IMR-90 (cell line): Measurements from ENCODE around the gene ZNF677. TPM values are rescaled to one million over a fixed set of nuclear protein-coding genes. Genes with fewer than 3 reads are reported as not detected.

Experiments used
- ATAC-seq: fragments of 200-7000 bp; cut with Tn5 transposase; 2 replicates; pipeline ENCODE4 v1.9.1; 2020; ENCODE audit warnings: low read depth, mild to moderate bottlenecking, moderate library complexity
- BruUV-seq: library from RNA; stranded (reverse); fragments of 400-500 nt; replicated peaks from 2 replicates; lab custom pipeline; 2021; lab: Mats Ljungman, UMichigan
- CTCF ChIA-PET: fragments of 300-600 bp; formaldehyde crosslinking; extraction: SDS; loops from one replicate; lab custom pipeline; 2021; ENCODE audit warnings: antibody characterized with exemption; lab: Yijun Ruan, JAX
- POLR2A ChIA-PET: fragments of 300-600 bp; sonication (Branson Sonifier 250); formaldehyde crosslinking; loops from one replicate; lab custom pipeline; 2022; ENCODE audit warnings: antibody characterized with exemption; ENCODE audit not compliant: unreplicated experiment; lab: Charles Lee
- DNase-seq: peaks from one replicate; pipeline ENCODE4 v3.0.0; 2013
- H2AFZ ChIP-seq: replicated peaks from 2 replicates; pipeline ENCODE3; 2013; ENCODE audit warnings: low read length, mild to moderate bottlenecking; ENCODE audit not compliant: poor library complexity
- H2AK5ac ChIP-seq: 2 replicates; pipeline ENCODE4 v1.6.1; 2013; ENCODE audit warnings: low read depth, low read length, inconsistent platforms
- H2AK9ac ChIP-seq: replicated peaks from 2 replicates; pipeline ENCODE3; 2013; ENCODE audit warnings: mild to moderate bottlenecking, low read depth, low read length, moderate library complexity; ENCODE audit not compliant: poor library complexity
- H2BK120ac ChIP-seq: 2 replicates; pipeline ENCODE4 v1.6.1; 2013; ENCODE audit warnings: low read depth, low read length, inconsistent platforms
- H2BK15ac ChIP-seq: 3 replicates; pipeline ENCODE4 v1.6.1; 2013; ENCODE audit warnings: low read depth, low read length, inconsistent platforms
- H2BK20ac ChIP-seq: 2 replicates; pipeline ENCODE4 v1.6.1; 2013; ENCODE audit warnings: low read depth, mild to moderate bottlenecking, inconsistent platforms, low read length, moderate library complexity
- H2BK5ac ChIP-seq: 2 replicates; pipeline ENCODE4 v1.6.1; 2013; ENCODE audit warnings: mild to moderate bottlenecking, low read depth, low read length, inconsistent platforms; ENCODE audit not compliant: poor library complexity, severe bottlenecking
- H3K14ac ChIP-seq: replicated peaks from 2 replicates; pipeline ENCODE4 v1.6.1; 2013; ENCODE audit warnings: low read depth, low read length, inconsistent platforms
- H3K18ac ChIP-seq: 2 replicates; pipeline ENCODE4 v1.6.1; 2013; ENCODE audit warnings: low read depth, low read length, control low read depth
- H3K23ac ChIP-seq: 2 replicates; pipeline ENCODE4 v1.6.1; 2013; ENCODE audit warnings: low read depth, low read length, inconsistent platforms
- H3K27ac ChIP-seq: 2 replicates; pipeline ENCODE4 v1.5.1; 2013; ENCODE audit warnings: mild to moderate bottlenecking, control low read depth, low read length; ENCODE audit not compliant: insufficient read depth
- H3K27me3 ChIP-seq: 2 replicates; pipeline ENCODE4 v1.6.1; 2013; ENCODE audit warnings: low read length; ENCODE audit not compliant: control insufficient read depth, insufficient read depth
- H3K36me3 ChIP-seq: 2 replicates; pipeline ENCODE4 v1.6.1; 2013; ENCODE audit warnings: low read length, mixed read lengths; ENCODE audit not compliant: control insufficient read depth, insufficient read depth
- H3K4ac ChIP-seq: 2 replicates; pipeline ENCODE4 v1.6.1; 2013; ENCODE audit warnings: low read depth, low read length, inconsistent platforms
- H3K4me1 ChIP-seq: 2 replicates; pipeline ENCODE4 v1.6.1; 2013; ENCODE audit warnings: low read length, mixed read lengths; ENCODE audit not compliant: control insufficient read depth, insufficient read depth
- H3K4me2 ChIP-seq: 2 replicates; pipeline ENCODE4 v1.6.1; 2013; ENCODE audit warnings: low read depth, mild to moderate bottlenecking, control low read depth, low read length, moderate library complexity
- H3K4me3 ChIP-seq: 2 replicates; pipeline ENCODE4 v1.5.1; 2013; ENCODE audit warnings: low read depth, mild to moderate bottlenecking, control low read depth, low read length, moderate library complexity; ENCODE audit not compliant: insufficient read depth
- H3K56ac ChIP-seq: 2 replicates; pipeline ENCODE4 v1.6.1; 2013; ENCODE audit warnings: low read length, inconsistent platforms; ENCODE audit not compliant: insufficient read depth; ENCODE audit errors: extremely low read depth
- H3K79me1 ChIP-seq, 2 experiments: 2 replicates each; pipeline ENCODE4 v1.6.1; 2013; ENCODE audit warnings: low read length in 2 of 2, inconsistent platforms in 1 of 2, low read depth in 1 of 2
- H3K9ac ChIP-seq: 2 replicates; pipeline ENCODE4 v1.6.1; 2013; ENCODE audit warnings: low read depth, low read length, control low read depth
- H3K9me1 ChIP-seq: 2 replicates; pipeline ENCODE4 v1.6.1; 2013; ENCODE audit warnings: low read length, inconsistent platforms; ENCODE audit not compliant: insufficient read depth
- H3K9me3 ChIP-seq: 2 replicates; pipeline ENCODE4 v1.6.1; 2013; ENCODE audit warnings: low read length; ENCODE audit not compliant: control insufficient read depth, insufficient read depth
- H4K20me1 ChIP-seq: 2 replicates; pipeline ENCODE4 v1.6.1; 2013; ENCODE audit warnings: low read length, inconsistent platforms; ENCODE audit not compliant: insufficient read depth
- H4K5ac ChIP-seq: 2 replicates; pipeline ENCODE4 v1.6.1; 2013; ENCODE audit warnings: mild to moderate bottlenecking, low read depth, low read length, control low read depth
- H4K8ac ChIP-seq, 2 experiments: 2 replicates each; pipeline ENCODE4 v1.6.1; 2013; ENCODE audit warnings: low read depth in 2 of 2, low read length in 2 of 2, control low read depth in 1 of 2, inconsistent platforms in 1 of 2
- H4K91ac ChIP-seq: 2 replicates; pipeline ENCODE4 v1.6.1; 2013; ENCODE audit warnings: low read depth, low read length, inconsistent platforms; ENCODE audit not compliant: insufficient read depth
- BHLHE40 ChIP-seq: fragments of 150-350 bp; IDR thresholded peaks from 2 replicates; pipeline ENCODE4 v1.6.1; 2016; ENCODE audit warnings: mild to moderate bottlenecking, low read depth, low read length
- CEBPB ChIP-seq: IDR thresholded peaks from 2 replicates; pipeline ENCODE4 v1.6.1; 2012; ENCODE audit warnings: low read depth, low read length, improper control_type of control experiment
- CHD1 ChIP-seq: IDR thresholded peaks from 2 replicates; pipeline ENCODE4 v1.6.1; 2012; ENCODE audit warnings: low read depth, low read length, improper control_type of control experiment
- CTCF ChIP-seq: conservative IDR thresholded peaks from 2 replicates; pipeline ENCODE4 v1.5.1; 2012; ENCODE audit warnings: mild to moderate bottlenecking, low read depth, low read length, improper control_type of control experiment
- ELK1 ChIP-seq: fragments of 150-350 bp; IDR thresholded peaks from 2 replicates; pipeline ENCODE4 v1.6.1; 2016; ENCODE audit warnings: low read depth, mild to moderate bottlenecking, low read length, moderate library complexity, borderline replicate concordance
- FOS ChIP-seq: fragments of 150-350 bp; IDR thresholded peaks from 2 replicates; pipeline ENCODE4 v1.6.1; 2016; ENCODE audit warnings: low read depth, low read length
- MAFK ChIP-seq: IDR thresholded peaks from 2 replicates; pipeline ENCODE4 v1.6.1; 2012; ENCODE audit warnings: low read depth, low read length, improper control_type of control experiment
- MAZ ChIP-seq: IDR thresholded peaks from 2 replicates; pipeline ENCODE4 v1.6.1; 2012; ENCODE audit warnings: low read depth, mild to moderate bottlenecking, low read length, improper control_type of control experiment, moderate library complexity, borderline replicate concordance
- MXI1 ChIP-seq: IDR thresholded peaks from 2 replicates; pipeline ENCODE4 v1.6.1; 2012; ENCODE audit warnings: low read depth, mild to moderate bottlenecking, low read length, moderate library complexity, borderline replicate concordance
- NFE2L2 ChIP-seq: fragments of 150-350 bp; IDR thresholded peaks from 2 replicates; pipeline ENCODE4 v1.6.1; 2016; ENCODE audit warnings: low read depth, mild to moderate bottlenecking, low read length
- POLR2A ChIP-seq: IDR thresholded peaks from 2 replicates; pipeline ENCODE4 v1.6.1; 2012; ENCODE audit warnings: mild to moderate bottlenecking, low read depth, low read length
- RAD21 ChIP-seq: IDR thresholded peaks from 2 replicates; pipeline ENCODE4 v1.6.1; 2012; ENCODE audit warnings: low read length, improper control_type of control experiment
- RCOR1 ChIP-seq: IDR thresholded peaks from 2 replicates; pipeline ENCODE4 v1.6.1; 2012; ENCODE audit warnings: mild to moderate bottlenecking, low read length, improper control_type of control experiment; ENCODE audit not compliant: insufficient replicate concordance
- RFX5 ChIP-seq: IDR thresholded peaks from 2 replicates; pipeline ENCODE4 v1.8.0; 2012; ENCODE audit warnings: low read depth, mild to moderate bottlenecking, low read length, moderate library complexity
- SMC3 ChIP-seq: fragments of 150-350 bp; IDR thresholded peaks from 2 replicates; pipeline ENCODE4 v1.6.1; 2016; ENCODE audit warnings: low read depth, mild to moderate bottlenecking, antibody characterized with exemption, low read length, moderate library complexity
- USF2 ChIP-seq: fragments of 150-350 bp; IDR thresholded peaks from 2 replicates; pipeline ENCODE4 v1.6.1; 2017; ENCODE audit warnings: mild to moderate bottlenecking, antibody characterized with exemption, low read length, low read depth
- WGBS, 2 experiments: methylation state at CpG; one replicate each; pipeline versions ENCODE4 v1.1.5 to v1.1.7; 2013; ENCODE audit warnings: missing lambda C conversion rate in 2 of 2; ENCODE audit not compliant: insufficient read length in 1 of 2; ENCODE audit errors: extremely low coverage in 2 of 2; 5-methylcytosine and 5-hydroxymethylcytosine counted together
- dilution Hi-C: fragments of 300-500 bp; cut with HindIII; formaldehyde crosslinking; loops from one replicate; pipeline ENCODE4 v1.14.3; 2018; ENCODE audit warnings: low sequenced_read_pairs; ENCODE audit not compliant: unreplicated experiment
- in situ Hi-C: fragments of 300-500 bp; cut with MboI; formaldehyde crosslinking; loops from 3 replicates; pipeline ENCODE4 v1.14.3; 2019; ENCODE audit warnings: low sequenced_read_pairs, inconsistent platforms, mixed read lengths
- intact Hi-C: fragments of 100-400 bp; cut with micrococcal nuclease; formaldehyde crosslinking; loops from 2 replicates; pipeline ENCODE4 v1.10.0; 2022
- polyA plus RNA-seq, 3 experiments: library from polyadenylated mRNA; depleted of rRNA; stranded (reverse); fragments of >200 nt; gene quantifications; 2 replicates each; pipeline ENCODE4 v1.2.3, GENCODE V29; 2012; ENCODE audit warnings: low replicate concordance in 1 of 3
- total RNA-seq: library from RNA; depleted of rRNA; stranded (reverse); fragments of >200 nt; gene quantifications from 2 replicates; pipeline ENCODE4 v1.2.3, GENCODE V29; 2012

The ZNF677 gene
- total and polyA plus RNA-seq, 2 of the 4 experiments (the other 2 are of a cell fraction) = 6.8 to 7.0 TPM

- DNase-seq (no peak), ATAC-seq (no peak)
- Histone ChIP-seq H4K5ac (no peak overlapping the region), H4K8ac (no peak overlapping the region), H3K79me1 (no peaks in the 10 kb centered on the region), H3K27me3 (no peaks in the 10 kb centered on the region), H2BK120ac (no peak overlapping the region), H3K4me1 (no peaks in the 10 kb centered on the region), H3K4ac (no peak overlapping the region), H3K18ac (no peak overlapping the region), H3K36me3 (peaks cover 23% of the 10 kb centered on the region), H2BK5ac (no peak overlapping the region), H3K4me2 (no peak overlapping the region), H3K9me3 (peaks cover 31% of the 10 kb centered on the region), H2AK5ac (no peak overlapping the region), H3K9ac (no peak overlapping the region), H2BK15ac (no peak overlapping the region), H3K4me3 (no peak overlapping the region), H3K9me1 (no peaks in the 10 kb centered on the region), H3K14ac (no peak overlapping the region), H4K20me1 (no peaks in the 10 kb centered on the region), H4K91ac (no peak overlapping the region), H2BK20ac (no peak overlapping the region), H2AFZ (no peak overlapping the region), H2AK9ac (no peak overlapping the region), H3K56ac (no peak overlapping the region), H3K23ac (no peak overlapping the region), H3K27ac (no peak overlapping the region)
- intact Hi-C loops = no loop called here
- in situ Hi-C loops = no loop called here
- POLR2A ChIA-PET = no interaction called here
- dilution Hi-C loops = no loop called here
- no TSS peak for BruUV-seq
- no peak for TF ChIP-seq NFE2L2
- TF ChIP-seq MXI1 = no peak
- TF ChIP-seq USF2 = no peak
- TF ChIP-seq CHD1 = no peak
- TF ChIP-seq POLR2A = no peak
- TF ChIP-seq MAFK = no peak
- no peak for TF ChIP-seq SMC3
- TF ChIP-seq RAD21 = no peak
- no peak for TF ChIP-seq ELK1
- TF ChIP-seq CTCF = no peak
- TF ChIP-seq MAZ = no peak
- TF ChIP-seq BHLHE40 = no peak
- TF ChIP-seq FOS = no peak
- no peak for TF ChIP-seq CEBPB
- no peak for TF ChIP-seq RCOR1
- no peak for TF ChIP-seq RFX5
- WGBS, 2 experiments = no CpG with 5 or more reads among the region's 1 CpG
- CTCF ChIA-PET = no interaction called here
Measured at GRCh38 chr19:53246498-53246897, 8.2 kb downstream of the ZNF677 start.
